DMS53 (cell line): Measurements from ENCODE around the gene LDLRAD4.
"Not testable (repeated sequence)": the region's sequence is repeated elsewhere in the genome, so short reads cannot be mapped to it uniquely, and the experiment has no call there.

Experiments
- DNase-seq: peaks from one replicate; lab custom pipeline; 2025; lab: John Stamatoyannopoulos, UW

The LDLRAD4 gene

GRCh38 chr18:13464432-13465123 lies 246.0 kb downstream of the LDLRAD4 start:
- DNase-seq: no peak

DNA sequence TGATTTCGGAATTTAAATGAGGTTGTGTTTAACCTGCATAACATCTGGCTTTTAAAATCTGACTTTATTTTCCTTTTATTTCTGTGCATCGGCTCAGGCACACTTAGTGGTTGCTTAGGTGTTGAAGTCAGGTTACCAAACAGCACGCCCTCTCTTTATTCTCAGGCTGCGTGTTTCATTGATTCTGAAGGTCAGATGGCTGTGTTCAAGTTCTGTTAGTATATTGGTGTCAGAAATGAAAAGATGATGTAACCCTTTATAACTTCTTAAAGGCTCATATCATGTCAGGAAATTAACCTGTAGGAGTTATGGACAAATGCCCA lies 246.5 kb downstream of the LDLRAD4 start:
- no peak for DNase-seq

DNA sequence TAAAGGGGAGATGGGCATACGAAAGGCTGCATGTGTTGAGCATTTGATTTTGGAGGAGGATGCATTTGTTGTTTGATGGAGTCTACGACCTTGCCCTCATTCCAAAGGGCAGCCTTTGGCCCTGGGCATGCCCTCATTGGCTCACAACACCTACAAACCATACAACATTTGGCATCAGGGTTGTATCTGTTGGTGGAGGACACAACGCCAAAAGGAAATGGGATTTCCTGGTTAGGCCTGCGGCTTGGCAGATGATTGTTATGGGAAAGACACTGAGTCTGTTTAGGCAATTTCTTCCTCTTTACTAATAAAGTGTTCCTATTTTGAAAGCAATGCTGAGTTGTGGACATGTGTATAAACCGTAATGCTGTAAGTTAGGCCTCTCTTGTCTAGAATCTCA lies 246.9 kb downstream of the LDLRAD4 start:
- DNase-seq: no peak

GRCh38 chr18:13470516-13471197 lies 252.1 kb downstream of the LDLRAD4 start:
- no peak for DNase-seq

- no peak for DNase-seq
Observed at GRCh38 chr18:13471198-13471845, 252.8 kb downstream of the LDLRAD4 start.

GRCh38 chr18:13471971-13472628 lies 253.5 kb downstream of the LDLRAD4 start:
- no peak for DNase-seq

DNA sequence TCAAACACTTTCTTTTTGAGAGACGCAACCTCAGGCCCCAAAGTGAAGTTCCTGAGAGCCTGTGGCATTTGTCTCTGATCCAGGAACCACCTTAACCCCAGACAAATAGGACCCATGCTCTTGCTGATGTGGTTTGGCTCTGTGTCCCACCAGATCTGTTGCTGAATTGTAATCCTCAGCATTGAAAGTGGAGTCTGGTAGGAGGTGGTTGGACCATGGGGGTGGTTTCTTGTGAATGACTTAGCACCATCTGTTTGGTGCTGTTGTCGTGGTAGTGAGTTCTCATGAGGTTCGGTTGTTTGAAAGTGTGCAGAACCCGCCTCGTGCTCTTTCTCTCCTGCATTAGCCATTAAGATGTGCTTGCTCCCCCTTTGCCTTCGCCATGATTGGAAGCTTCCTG lies 255.2 kb downstream of the LDLRAD4 start:
- no peak for DNase-seq

- DNase-seq: no peak
Observed at GRCh38 chr18:13474336-13474735, 255.8 kb downstream of the LDLRAD4 start.

DNA sequence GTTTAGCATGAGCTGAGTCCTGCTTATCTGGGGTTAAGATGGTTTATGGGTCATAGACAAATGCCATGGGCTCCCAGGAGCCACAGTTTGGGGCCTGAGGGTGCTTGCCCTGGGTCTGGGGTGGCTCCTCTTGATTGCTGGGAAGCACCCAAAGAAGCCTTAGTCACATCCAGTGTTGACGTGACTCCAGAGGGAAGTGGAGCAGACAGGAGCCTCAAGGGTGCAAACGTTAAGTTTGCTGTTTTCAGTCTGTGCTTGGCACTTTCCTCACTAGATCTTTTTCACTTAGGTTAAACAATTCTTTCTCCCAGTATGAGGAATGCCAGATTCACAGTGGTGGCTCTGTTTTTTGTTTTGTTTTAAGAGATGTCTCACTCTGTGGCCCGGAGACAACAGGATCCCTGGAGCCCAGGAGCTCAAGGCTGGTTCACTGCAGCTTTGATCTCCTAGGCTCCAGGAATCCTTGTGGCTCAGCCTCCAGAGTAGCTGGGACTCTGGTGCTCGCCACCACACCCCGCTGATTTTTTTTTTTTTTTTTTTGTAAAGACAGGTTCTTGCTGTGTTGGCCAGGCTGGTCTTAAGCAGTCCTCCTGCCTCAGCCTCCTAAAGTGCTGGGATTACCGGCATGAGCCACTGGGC lies 256.5 kb downstream of the LDLRAD4 start:
- no peak for DNase-seq

GRCh38 chr18:13476312-13476711 lies 257.8 kb downstream of the LDLRAD4 start:
- DNase-seq: not testable (repeated sequence)

DNA sequence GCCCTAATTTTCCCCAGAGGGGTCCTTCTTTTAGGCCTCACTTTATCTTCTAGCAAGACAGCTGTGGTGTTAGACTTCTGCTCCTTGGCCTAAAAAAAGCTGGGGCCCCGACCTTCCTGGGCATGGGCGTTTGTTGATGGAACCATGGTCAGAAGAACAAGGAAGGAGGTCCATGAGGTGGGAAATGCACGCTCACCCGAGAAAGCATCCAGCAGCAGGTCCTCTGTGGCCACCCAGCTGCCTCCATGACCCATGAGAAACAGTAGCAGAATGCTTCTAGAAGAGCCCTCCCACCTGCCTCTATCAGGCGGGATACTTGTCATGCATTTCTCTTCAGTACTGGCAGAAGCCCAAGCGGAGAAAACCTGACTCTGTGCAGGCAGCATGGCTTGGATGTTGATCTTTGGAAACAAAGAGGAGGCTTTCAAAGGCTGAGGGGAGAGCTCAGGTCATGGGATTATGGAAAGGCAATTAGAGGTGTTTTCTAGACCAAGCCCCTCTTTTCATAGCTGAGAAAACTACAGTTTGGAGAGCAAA lies 258.7 kb downstream of the LDLRAD4 start:
- no peak for DNase-seq

DNA sequence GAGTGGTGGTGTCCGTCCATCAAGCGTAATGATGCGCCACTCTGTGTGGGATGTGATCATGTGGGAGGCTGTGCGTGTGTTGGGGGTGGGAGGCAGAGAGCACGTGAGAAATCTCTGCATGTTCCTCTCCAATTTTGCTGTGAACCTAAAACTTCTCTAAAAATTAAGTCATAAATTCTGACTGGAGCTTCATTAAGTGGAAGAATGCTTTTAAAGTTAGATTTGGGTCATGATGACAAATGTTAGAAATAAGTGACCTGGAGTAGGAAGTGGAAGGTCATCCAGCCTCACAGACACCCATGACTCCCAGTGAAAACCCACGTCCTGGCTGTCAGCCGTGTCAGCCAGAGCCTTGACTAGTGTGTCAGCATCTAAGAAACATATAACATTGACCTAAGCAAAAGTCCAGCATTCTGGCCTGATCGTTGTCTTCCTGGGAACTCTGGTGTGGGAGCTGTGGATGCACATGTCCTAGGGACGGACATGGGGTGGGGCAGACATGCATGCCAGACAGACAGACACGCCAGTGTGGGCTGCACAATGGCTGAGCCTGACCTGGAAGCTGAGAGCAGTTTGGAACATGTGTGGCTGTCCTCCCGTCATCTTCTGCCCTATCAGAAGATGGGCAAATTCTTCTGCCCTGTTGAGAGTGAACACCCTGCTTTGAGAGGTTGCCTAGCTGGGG lies 262.2 kb downstream of the LDLRAD4 start:
- no peak for DNase-seq

DNA sequence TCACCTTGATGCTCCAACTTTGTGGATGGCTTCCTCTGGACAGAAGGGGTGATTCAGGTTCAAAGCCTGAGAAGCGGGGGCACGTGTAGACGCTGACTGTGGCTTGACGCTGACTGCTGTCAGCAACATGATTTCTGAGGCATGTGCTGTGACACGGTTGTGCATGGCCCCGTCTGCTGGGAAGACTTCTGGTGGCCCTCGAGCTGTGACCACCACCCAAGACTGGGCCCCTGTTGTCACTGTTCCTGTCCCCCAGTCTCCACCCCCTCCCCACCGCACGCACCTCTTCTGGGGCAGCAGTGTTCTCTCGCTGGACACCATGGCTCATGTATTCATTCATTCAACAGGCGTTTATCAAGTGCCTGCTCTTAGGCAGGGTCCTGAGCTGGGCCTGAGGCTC lies 262.8 kb downstream of the LDLRAD4 start:
- DNase-seq: no peak

DNA sequence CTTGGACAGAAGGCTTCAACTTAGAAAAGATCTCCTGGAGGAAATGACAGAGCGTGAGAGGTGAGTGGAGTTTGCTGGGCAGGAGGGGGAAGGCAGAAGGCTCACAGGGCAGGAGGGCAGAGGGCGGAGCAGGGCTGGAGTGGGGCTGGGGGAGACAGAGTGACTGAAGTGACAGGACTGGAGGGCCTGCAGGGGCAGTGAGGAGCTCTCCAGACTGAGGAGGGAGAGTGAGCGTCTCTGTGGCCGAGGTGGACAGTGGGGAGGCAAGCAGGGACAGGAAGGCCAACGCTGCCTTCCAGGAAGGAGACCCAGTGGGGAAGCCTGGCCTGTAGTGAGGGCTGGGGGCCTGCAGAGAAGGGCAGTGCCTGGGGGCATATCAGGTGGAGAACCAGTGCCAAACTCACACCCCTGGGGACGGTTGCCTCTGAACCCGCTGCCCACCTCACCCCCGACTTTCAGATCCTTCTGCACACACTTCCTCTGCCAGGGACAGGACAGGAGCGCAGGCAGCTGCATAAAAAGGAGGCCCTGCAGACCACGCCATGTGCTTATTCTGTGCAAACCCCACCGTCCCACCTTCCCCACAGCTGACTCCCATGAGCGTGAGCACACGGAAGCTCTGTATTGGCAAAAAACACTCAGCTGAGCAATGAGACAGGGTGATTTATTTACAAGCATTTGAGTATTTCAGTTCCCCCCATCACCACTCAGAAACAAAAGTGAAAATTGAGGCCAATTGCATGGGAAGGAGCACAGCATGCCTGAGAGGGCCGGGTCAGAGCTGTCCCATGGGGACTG lies 263.5 kb downstream of the LDLRAD4 start:
- DNase-seq: no peak

- no peak for DNase-seq
Observed at GRCh38 chr18:13482618-13482945, 264.0 kb downstream of the LDLRAD4 start.

- no peak for DNase-seq
Observed at GRCh38 chr18:13483316-13484270, 265.0 kb downstream of the LDLRAD4 start.

GRCh38 chr18:13485182-13485581 lies 266.6 kb downstream of the LDLRAD4 start:
- DNase-seq: no peak

GRCh38 chr18:13485604-13486003 lies 267.0 kb downstream of the LDLRAD4 start:
- DNase-seq: no peak

DNA sequence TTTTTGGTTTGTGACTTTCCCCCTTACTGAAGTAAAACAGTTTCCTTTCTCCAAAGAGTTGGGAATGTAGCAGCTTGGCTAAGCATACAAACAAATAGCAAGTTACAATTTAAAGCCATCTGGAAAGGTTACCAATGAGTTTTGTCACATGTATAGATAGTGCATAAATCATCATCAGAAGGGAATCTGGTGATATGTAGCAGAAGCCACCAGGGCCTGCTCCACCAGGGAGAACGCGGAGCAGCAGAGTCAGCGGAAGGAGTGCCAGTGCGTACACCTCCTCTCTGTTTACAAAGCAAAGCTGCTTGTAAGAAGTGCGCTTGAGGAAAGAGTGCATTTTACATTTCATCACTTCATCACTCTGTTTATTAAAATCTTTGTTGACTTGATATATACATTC lies 267.7 kb downstream of the LDLRAD4 start:
- DNase-seq: no peak

DNA sequence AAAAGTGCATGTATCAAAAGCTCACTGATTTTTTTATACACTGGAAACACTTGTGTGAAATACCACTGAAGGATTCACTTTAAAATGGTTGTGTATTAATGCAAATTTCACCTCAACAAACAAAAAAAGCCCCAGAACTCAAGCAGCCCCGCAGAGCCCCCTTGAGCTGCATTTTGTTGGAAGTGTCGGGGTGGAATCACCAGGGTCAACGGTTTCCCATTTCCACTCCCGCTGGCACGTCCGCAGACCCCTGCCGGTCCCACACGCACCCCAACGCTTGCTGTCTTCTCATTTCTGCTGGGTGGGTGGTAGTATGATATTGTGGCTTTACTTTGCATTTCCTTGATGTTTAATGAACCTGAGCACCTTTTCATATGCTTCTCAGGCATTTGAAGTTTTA lies 268.1 kb downstream of the LDLRAD4 start:
- no peak for DNase-seq
